ENCODE data around the gene SLC8A1.

SLC8A1 gene

DNA sequence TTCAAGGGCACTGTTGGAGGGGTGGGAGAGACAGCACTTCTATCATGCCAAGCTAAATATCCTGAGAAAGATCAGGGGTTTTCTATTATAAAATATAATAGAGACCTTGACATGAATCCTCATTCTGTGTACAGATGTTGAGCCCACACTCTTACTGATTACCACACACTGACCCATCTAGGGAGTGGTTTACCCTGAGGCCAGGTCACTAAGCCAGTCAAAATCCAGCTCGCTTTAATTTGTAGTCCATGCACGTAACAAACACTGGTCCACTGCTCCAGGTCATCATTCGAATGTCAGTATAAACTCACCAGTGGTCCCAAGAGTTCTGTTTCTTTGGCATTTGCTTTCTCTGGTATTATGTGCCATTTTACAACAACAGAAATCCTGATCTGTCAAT lies 96.4 kb downstream of the SLC8A1 start:
- no peak for DNase-seq

DNA sequence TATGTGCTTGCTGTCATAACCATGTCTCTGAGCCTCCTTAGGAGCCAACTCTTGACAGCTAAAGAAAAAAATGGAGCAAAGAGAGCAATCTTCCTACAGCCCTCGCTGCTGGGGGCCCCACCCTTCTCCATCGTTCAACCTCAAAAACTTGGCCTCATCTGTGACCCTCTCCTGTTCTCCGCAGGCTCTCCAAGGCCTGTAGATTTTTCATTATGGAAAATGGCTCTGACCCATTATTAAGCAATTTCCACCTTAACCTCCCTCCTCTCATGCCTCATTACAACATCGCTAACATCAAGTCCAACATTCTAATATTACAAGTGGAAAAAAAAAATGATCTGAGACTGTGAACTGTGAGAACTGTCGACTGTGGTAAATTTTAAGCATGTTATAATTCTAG lies 98.7 kb downstream of the SLC8A1 start:
- no peak for DNase-seq

DNA sequence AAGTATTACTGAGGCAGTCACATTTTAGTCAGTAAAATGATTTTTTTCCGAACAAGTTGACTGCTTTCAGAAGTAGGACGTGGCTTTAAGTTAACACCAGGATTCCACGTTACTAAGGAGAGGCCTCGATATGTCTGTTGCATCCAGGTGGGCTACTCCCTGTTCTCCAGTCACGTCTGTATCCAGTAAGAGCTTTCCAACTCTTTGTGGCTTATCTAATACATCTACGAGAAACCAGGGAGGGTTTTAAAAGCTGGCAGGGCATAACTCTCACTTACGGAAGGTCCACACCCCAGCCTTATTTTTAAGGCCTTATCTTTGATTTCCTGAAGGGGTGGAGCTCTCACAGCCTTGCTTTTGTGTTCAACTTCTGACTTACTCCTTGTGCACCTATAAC lies 99.2 kb downstream of the SLC8A1 start:
- DNase-seq = no peak

DNA sequence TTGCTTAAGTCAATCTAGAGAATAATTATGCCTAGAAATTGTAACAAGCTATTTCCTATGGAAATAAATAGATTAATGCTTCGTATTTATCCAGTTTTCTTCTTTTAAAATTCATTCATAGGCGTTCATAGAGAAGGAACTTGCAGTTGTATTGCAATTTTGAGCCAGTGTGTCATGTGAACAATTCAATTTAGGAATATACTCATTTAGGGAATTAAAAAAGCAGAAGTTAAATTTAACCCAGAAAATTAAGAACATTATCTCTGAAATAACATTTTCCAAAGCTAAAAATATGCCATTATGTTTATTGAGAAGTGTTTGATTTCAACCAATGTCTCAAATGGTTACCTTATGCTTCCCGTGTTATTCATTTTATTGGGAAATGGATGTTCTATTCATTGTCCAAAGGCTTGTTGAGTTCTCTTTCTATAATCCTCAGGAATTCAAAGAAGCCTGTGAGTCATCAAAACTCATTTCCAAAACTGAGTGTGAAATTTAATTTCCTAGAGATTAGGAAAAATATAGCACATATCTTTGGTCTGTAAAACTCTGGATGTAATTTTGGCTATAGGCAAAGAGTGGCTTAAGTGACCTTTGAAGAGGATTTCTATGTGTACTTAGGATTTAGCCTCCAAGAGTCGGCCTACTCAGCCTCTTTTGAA lies 99.7 kb downstream of the SLC8A1 start:
- DNase-seq = no peak

DNA sequence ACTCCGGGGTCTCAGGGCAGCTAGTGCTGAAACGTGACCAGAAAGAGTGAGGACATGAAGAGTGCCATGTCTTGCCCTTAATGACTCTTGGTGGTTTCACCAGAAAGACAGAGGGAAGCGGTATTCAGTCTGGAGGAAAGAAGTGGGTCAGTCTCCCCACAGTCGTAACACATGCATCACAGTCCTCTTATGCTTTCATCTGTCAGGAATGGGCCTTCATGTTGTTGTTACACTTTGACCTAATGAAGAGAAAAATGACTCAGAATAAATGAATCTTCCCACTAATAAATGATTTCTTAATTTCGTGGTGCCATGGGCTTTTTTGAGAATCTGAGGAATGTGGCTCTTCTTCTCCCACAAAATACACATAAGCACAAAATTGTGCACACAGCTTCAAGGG lies 103.2 kb downstream of the SLC8A1 start:
- DNase-seq = no peak

DNA sequence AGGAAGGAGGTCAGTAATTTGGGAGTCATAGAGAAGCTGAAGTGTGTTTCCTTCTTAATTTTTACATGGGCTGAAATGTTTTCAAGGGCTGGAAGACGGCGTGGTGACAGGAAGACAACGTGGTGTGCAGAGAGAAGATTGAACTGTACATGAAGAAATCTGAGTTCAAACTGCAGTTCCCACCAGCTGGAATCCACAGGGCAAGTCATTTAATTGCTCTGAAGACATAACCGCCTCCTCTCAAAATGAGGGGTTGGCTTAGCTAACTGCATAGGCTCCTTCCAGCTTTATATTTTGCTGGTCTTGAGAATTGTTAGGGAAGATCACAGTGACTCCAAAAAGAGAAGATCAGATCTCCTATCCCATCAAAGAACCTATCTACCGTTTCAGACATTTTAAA lies 103.9 kb downstream of the SLC8A1 start:
- no peak for DNase-seq

DNA sequence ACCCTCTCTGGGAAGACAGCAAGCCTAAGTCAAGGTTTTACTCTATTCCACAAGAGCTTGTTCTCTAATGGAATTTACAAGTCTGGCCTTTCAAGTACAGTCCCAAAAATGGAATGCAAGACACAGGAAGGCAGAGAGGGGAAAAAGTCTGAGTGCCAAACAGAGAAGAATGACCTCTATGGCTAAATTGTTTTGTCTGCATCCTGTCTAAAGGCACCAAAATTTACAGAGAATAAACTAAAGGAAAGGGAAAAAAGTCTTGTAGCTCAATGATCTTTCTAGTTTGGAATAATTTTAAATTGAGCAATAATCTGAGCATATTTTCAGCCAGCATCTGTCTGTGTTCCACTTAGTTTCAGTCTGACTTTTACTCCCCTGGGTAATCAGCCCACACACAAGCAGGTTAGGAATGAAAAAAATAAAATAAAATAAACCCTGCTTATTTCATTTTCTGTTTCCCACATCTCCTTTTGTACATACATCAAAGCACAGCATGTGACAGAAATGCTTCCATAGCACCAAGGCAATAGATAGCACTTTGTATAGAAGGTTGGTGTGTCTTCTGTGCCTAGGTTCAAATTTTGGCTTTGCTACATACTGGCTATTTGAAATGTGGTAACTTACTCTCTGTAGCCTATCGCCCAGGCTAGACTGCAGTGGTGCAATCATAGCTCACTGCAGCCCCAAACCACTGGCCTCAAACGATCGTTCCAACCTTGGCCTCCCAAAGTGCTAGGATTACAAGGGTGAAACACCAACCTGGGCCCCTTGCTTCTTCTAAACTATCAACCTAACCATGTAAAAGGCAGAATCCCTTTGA lies 105.1 kb downstream of the SLC8A1 start:
- DNase-seq = no peak

DNA sequence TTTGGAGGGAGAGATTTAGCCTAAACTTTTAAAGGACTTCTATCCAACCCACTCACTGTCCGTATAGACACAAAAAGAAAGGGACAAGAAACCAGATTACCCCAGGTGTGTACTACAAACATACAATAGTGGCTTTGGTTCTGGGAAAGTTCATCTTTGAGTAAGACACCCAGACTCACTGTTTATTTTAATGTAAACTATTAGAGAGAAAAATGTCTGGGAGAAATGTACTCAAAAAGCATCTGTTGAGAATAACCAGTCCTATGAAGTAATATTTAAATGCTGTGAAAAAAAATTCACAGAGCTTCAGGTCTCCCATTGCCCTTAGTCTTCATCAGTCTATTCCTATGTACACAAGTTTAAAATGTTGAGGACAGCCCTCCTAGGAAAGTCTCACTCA lies 107.5 kb downstream of the SLC8A1 start:
- DNase-seq = no peak

DNA sequence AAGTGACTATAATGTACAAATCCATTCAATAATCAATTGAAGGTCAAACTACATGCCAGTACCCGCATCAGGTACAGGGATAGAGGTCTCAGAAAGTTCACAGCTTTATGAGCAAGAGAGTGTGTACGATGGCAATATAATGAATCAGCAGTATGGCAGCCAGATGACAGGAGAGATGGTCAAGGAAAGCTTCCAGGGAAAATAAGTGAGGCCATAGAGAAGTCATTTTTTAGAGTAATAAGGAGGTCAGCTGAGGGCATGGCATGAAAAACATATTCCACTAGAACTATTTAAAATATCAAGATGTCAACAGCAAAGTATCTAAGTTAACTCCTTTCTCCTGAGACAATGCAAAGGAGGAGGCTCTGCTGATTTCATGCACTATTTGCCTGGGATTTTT lies 108.0 kb downstream of the SLC8A1 start:
- no peak for DNase-seq

DNA sequence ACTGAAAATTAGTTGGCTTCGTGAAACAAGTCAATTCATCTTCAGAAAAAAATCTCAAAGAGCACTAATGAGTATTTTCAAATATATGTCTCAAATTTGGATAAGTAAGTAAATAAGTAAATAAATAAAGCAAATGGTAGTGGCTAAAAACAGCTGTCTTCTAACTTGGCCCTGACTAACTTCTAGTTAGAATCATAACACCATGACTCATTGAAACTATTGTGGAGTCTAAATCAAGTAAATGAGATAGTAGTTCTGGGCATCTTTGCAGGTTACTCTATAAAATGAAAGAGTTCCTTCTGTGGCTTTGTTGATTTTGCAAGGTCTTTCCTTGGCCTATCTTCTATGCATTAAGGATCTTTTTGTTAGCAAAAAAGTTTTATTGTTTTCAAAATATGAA lies 110.7 kb downstream of the SLC8A1 start:
- no peak for DNase-seq

DNA sequence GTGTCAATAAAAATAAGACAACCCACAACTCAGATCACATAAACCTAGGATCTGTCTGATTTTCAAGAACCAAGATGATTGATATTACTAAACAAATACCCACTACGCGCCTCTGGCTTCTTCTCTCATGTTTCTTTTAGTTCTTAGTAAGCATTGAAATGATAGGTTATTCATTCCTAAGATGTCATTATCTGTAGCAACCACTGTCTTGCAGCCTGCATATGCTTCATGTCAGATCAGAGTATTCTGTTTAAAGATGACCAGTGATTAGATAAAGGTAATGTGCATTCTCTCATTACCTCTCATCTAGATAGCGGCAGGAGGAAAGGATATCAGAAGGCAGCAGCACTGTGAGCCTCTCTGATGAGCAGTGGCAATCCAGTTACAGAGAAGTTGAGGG lies 112.9 kb downstream of the SLC8A1 start:
- DNase-seq = no peak

DNA sequence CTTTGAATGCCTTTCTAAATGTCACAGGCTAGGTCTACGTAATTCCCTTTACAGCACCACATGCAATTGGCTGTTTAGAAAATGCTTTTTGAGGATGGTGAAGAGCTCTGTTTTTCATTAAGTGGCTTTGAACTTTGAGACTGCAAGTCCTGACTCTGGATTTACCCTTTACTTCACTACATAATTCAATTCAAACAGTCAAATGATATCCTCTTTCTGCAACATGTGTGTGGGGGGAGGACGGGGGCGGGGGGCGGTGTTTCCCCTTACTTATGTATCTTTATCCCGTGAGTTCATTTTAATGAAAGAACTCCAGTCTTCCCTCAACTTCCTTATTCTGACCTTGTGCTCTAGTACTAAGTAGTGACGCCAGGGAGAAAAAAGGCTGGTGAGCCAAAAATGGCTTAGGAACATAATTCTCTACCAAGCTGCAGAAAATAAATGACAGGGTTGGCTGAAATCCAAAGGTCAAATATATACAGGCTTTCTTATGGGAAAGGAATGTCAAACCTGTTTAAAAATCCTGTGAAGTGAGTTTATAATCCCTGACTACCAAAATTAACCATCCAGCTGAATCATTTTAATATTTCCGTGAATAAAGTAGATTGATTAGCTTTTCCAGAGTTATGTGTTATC lies 119.6 kb downstream of the SLC8A1 start:
- no peak for DNase-seq

DNA sequence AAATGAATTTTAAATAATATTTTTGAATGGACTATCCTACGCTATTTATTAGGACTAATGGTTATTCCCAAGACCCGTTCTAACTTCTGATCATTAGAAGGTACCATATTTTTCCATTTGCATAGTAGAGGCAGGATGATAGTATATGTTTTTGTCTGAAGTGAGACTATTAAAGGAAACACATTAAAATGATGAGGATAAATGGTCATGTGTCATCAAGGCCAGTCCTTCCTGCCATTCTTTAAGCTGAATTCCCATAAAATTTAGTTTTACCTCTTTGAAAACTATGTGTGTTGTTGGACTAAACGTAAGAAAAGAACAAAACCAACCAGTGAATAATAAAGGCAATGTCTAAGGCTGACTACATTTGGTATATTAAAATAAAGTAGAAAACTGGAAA lies 121.8 kb downstream of the SLC8A1 start:
- DNase-seq = no peak

DNA sequence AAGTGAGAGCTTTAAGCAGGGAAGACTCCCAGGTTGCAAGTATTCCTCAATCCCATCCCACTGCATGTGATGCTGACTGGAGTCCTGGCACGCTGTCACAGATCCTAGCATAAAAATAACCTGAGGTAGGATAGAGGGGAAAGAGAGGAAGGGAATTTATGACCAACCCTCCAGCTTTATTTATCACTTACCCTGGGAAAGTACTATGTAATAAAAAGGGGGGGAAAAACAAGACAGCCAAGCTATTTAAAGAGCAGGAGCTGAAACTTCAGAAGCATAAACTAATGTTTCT lies 122.2 kb downstream of the SLC8A1 start:
- no peak for DNase-seq

DNA sequence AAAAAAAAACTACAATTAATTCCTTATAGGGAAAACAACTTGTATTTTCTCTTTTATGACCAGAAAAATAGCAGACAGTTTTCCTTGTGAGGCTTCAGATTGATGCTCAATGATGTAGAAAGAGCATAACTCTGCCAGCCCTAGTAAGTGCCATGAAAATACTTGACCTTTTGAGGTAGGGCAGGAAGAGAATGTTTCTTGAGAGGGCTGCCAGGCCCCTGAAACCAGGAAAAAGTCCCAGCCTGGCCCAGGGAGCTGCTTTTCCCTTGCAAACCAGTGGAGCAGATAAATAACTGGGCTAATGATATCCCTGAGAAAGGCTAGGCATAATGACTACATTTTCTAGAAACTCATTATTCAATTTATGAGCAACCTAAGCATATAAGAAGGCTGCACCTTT lies 126.8 kb downstream of the SLC8A1 start:
- peak in 1 of 51 donors; percentile 1 for DNase-seq

DNA sequence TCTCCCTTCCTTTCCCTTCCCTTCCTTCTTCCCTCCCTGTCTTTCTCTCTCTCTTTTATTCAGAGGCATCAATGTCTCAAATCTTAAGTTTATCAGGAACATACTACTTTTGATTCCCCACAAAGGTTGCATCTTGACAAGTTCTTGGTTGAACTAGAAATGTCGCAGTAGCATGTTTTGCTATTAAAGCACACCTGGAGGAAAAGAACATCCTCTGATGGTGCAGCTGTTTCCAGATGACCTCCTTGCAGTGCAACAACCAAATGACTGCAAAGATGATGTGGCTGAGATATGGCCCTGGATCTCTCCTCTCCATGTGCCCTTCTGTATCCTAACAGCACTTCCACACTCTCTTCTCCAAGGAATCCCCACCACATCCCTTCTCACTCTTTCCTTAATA lies 127.2 kb downstream of the SLC8A1 start:
- no peak for DNase-seq

DNA sequence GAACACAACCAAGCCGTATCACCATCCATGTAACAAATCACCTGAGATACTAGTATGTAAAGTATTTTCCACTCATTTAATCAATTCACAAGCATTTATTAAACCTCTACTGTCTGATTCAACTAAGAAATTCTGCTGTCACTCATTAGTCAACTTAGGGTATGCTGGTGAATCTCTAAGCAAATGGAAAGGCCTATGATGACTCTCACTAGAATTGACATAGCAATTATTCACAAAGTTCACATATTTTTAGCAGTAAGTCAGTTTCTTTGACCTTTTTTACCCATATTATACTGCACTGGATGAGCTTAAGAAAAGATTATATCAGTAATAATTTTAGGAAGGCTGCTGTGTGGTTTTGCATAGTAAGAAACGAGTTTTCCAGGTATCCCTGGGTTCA lies 130.1 kb downstream of the SLC8A1 start:
- no peak for DNase-seq

DNA sequence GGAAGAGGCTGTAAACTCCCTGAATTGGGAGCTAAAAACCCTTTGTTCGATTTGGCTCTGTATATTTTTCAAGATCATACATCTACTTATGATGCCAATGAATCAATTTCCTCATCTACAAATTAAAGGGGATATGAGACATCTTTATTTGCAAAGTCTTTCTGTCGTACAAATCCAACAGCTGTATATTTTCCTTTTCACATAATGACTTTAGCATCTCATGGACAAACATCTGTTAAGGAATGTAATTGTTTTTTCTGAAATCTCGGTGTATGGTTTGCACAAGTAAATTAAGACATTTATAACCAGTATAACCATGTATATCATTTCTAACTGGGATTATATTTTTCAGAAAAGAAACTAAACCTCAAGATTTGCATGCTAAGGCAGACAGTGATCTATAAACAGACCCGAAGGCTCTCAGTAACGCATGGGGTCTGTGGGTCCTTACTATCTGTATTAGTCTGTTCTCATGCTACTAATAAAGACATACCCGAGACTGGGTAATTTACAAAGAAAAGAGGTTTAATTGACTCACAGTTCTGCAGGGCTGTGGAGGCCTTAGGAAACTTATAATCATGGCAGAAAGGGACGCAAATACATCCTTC lies 130.8 kb downstream of the SLC8A1 start:
- DNase-seq = no peak

DNA sequence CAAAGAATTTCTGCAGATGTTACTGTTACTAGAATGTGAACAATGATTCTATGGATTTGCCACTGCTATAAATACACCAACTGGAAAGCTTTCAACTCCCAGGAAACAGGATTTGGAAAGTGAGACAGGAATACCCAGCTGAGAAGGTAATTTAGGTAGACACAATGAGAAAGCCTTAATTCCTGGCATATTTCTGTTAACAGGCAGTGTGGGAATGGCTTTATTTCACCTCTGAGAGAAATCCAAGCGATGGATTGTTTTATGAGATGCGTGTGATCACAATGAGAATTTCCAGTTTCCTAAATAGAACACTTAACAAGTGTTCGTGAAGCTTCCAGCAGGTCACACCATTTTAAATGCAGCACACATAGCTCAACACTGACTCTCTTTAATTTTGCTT lies 133.0 kb downstream of the SLC8A1 start:
- no peak for DNase-seq

DNA sequence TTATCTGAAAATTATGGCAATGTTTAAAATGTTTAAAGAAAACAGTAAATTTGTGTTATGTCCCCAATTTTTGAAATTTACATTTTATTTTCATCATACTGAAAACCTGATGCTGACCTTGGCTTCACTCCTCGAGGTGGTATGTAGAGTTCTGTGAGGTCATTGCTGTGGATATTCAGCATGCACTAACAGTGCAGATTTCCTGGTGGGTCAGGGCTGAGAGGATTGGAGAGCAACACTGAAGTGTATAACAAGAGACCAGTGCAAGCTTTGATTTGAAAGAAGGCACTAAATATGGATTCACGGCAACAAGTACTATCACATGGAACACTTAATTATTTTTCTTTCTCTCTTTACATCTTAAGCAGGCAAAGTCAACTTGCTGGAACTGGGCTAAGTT lies 134.1 kb downstream of the SLC8A1 start:
- DNase-seq = no peak

DNA sequence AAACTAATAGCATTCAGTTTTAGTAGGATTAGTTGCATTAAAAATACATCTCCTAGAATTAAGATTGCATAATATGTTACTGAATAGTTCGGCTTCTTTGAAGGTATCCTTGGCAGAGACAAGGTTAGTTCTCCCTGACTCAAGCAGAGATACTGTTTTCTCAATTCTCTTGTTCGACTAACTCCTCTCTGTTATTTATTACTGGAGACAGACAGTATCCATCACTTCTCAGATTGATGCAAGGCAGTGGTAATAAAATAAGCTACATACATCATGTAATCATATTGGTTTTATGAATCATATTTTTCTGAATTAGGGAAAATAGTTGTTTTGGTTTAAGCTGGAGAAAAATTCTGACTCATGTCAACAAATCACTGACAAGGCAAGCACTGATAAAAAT lies 134.8 kb downstream of the SLC8A1 start:
- no peak for DNase-seq

DNA sequence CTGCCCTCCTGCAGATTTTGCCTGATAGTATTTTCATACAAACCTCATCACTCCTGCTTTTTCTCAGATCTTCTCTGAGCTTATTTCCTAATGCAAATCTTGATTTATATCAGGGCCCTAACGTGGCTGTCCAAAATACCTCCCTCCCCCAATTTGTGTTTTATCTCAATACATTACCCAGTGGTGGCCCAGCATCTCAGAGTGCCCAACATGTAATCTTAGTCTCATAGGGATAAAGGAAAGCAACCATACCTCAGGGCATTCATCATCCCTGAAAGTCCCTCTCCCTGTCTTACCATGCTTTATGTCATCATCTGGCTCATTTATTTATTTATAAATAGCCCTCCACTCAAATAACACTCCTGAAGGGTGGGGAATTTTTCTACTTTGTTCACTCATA lies 135.3 kb downstream of the SLC8A1 start:
- DNase-seq = no peak

DNA sequence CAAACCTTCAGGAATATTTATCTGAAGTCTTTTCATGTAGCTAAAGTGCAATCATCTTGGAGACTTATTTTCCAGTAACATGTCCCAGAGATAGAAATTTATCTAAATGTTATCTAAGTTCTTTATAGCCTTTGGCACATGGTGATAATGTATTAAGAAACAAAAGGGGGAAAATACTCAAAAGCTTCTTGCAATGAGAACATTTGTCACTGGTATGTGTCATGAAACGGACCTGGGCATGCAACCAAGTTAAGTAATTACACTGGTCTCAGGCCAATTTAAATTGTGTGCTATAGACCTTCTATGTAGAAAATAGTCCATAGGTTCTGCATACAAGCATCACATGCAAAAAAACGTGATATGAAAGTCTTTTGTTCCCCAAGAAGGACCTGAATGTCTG lies 136.2 kb downstream of the SLC8A1 start:
- DNase-seq = no peak

Data from hypothalamus (tissue), 51 donors.